HG02870 (cell line): ENCODE data around the gene ANKRD1.
"Not testable (repeated sequence)": the region's sequence is repeated elsewhere in the genome, so short reads cannot be mapped to it uniquely, and the experiment has no call there.

Source experiments
- ATAC-seq: cut with Tn5 transposase; IDR thresholded peaks from one replicate; pipeline ENCODE4 v1.9.1; 2021; ENCODE audit warnings: mild to moderate bottlenecking, moderate library complexity; ENCODE audit not compliant: unreplicated experiment

Gene ANKRD1

GRCh38 chr10:90920986-90921666 lies at the start of gene ANKRD1:
Gene ANKRD1 (minus strand): TSS chr10:90921087. CDS start chr10:90921027, 60 bp downstream.
- no peak for ATAC-seq

DNA sequence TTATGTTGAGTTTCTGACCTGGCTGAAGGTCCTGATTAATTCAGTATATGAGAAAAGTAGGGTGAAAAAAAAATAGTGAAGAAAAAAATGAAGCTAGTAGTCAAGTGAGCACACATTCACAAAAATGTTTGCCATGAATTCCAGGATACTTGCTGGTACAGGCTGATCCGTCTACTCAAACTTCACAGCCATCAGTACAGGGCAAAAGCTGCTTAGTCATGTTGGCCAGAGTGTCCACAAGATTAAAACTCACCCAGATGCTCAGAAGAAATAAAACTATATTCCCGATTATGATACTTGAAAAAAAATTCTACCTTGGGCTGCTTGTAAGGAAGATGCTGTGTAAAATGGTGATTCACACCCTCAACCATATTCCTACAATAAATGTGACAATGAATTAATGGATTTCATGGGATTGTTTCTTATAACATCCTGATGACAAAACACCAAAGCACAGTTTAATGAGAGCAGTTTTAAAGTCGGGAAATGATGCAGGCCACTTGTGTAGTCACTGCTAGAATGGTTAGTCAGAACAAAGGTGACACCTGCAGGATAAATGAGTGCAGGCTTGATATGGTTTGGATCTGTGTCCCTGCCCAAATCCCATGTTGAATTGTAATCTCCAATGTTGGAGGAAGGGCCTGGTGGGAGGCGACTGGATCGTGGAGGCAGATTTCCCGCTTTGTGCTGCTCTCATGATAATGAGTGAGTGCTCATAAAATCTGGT lies 49.2 kb upstream of the ANKRD1 start:
- ATAC-seq, result no peak

- ATAC-seq, result no peak
Observed at GRCh38 chr10:90969121-90969534, 48.2 kb upstream of the ANKRD1 start.

DNA sequence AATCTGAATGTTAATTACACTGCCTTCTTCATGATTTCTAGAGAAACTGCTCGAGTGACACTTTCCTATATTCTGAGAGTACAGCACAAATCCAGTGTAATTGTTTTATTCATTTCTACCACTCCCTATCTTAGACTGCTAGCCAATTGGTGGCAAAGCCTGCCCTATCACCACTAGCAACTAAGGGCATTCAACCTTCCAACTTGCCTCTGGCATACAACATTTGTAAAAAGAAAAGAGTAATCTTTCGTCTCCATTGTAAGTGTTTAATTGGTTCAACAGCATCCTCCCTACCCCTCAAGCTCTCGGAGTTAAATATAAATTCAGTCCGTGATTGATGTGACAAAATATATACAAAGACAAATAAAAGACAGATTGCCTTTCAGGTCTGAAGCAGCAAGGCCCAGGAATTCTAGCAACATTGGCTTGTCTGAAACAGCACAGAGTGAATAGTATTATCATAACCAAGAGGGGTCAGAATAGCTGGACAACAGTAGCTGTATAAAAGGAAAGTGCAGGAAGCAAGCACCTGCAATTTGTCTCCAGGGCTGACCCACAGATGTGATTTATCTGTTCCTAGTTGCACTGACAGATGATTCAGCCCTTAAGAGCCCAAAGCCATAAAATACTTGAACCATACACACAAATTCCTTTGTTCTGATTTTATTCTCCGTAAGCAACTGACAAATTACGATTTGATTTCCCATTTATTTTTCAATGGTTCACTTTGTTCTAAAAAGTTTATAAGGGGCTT lies 47.6 kb upstream of the ANKRD1 start:
- ATAC-seq, result no peak

DNA sequence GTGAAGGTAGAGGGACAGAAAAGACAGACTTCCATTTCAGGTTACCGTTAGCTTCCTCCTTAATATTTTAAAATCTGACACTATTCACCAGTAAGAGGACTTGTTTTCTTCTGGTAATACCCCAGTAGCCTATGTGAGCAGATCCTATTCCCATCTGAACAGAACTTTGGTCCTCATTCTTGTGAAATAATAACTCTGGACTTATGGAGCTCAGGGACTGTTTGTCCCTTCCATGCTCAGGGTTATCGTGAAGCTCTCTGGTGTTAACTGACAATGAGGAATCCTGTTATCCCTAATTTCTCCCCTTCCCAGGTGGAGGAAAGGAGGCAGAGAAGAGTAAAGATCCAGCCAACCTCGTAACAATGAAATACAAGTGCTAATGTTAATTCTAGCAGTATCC lies 47.0 kb upstream of the ANKRD1 start:
- ATAC-seq, result no peak

DNA sequence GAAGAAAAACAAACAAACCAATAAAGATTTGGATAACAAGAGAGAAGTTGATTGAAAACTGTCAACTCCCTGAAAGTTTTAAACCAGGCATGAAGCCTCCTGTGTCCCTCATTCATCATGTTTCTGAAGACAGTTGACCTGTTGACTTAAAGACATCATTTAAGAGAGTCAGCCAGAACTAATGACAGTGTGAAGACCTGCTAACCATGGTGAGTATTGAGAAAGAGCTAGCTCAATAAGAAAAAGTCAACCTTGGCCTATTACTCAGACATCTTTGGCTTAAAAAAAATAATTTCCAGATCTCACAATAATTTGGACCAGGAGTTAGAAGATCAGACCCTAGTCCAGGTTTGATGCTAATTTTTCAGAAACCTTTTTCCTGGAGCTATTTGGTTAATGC lies 45.3 kb upstream of the ANKRD1 start:
- no peak for ATAC-seq

DNA sequence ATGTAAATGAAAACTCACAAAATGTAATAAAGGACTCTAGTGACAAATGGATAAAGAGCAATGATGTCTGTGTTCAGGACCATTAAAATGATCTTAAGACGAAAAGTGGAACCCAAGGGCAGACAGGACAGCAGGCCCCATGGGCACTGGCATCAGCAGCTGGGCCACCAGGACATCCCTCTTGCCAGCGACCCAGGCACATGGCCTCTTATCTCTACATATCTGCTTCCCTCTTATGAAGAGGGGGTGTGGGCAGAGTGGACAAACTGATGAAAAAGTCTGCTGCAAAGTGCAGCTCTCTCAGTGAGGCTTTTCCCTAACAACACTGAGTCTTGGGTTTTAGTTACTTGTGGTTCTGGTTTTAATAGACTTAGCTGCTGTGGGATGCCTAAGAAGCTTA lies 44.8 kb upstream of the ANKRD1 start:
- ATAC-seq, result no peak

DNA sequence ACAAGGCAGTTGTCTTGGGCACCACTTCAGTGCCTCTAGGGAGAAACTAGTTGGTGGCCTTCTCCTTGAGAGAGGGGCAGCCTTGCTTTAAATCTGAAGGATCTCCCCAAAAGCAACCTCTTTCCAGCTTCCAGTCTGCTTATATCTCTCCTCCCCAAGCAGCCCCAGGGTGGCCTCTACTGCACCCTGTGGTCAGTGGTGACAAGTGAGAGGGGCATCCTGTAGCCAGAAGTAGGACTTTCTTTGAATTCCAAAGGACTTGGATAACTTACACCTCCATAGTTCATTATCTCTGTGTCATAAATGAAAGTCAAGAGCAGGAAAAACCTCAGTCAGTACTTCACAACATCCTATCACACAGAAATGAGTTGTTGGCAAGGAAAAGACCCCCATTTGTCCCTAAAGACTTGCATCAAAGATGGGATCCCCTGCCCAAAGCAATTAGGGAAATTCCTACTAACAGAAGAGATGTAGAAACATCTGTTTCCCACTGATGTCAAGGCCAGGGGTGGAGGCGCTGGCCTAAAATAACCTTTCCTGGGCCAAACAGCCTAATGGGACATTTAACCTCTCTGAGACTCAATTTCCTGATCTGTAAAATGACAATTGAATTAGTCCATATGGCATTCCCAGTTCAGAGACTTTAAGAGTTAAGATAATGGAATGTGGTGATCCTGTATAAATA lies 44.0 kb upstream of the ANKRD1 start:
- ATAC-seq, result no peak

DNA sequence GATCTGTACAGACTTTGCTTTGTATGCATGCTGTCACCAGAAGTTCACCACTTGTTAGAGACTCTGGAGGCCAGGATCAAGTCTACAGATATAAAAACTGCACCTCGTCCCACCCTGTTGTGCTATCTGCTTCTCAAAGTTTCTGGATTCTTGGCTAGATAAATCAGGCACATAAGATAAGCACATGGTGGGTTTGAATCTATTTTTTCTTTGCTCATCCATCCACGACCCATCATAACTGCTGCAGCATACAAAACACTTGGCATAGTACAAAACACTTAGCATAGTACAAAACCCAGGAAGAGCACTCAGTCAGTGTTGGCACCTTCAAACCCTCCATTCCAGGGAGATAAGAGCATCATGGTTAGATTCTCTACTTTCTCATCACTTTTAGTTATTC lies 42.4 kb upstream of the ANKRD1 start:
- ATAC-seq, result no peak

GRCh38 chr10:90960355-90960814 lies 39.5 kb upstream of the ANKRD1 start:
- ATAC-seq, result no peak

DNA sequence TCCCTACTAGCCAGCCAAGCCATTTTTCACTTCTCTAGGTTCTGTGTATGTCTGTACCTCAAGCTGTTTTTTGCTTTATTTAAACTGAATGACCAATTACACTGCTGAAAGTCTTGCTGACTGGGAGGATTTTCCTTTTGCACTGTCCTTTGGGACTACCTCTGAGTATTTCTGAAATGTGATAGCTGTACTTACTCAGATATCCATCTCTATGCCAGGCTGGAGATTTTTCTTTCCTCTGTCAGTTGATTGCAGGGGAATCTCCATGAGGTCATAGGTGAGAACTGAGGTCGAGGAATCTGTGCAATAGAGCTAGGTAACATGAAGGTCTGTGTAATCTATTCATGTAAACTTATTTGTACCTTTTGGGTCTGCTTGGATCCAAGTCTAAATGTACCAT lies 38.9 kb upstream of the ANKRD1 start:
- ATAC-seq, result no peak

GRCh38 chr10:90958781-90959180 lies 37.9 kb upstream of the ANKRD1 start:
- no peak for ATAC-seq

DNA sequence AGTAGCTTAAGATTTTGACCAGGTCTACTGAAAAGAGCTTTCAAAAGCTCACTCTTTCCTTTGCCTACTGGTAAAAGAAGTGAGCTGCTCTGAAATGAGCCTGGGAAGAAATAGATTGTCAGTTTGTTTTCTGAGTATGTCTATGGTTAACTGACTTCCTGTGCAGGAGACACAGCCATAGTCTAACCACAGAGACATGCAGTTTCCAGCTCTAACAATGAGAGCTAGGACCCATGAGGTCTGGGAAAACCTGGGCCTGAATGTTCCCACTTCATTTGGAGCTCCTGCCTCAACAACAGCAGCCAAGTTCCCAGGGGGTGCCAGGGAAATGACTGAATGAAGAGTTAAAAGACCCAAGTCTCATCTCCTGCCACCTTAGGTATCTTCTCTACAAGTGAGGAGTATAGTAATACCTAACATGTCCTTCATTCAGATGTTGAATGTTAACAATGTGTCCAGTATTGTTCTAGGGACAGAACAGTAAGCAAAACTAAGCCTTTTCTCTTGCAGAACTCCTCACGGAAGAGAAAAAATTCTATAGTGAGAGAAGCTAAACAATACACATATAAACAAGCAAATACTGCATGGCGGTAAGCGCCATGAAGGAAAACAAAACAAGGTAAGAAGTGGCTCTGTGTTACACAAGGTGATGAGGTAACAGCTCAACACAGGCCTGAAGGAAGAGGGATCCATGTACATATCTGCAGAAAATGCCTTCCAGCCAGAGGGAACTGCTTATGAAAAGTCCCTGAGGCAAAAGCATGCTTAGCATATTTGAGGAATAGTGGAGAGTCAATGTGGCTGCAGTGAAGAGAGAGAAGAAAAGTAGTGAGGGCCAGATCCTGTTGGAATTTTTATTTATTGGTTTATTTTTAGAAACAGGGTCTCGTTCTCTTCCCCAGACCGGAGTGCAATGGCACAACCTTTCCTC lies 26.4 kb upstream of the ANKRD1 start:
- ATAC-seq, result no peak

- no peak for ATAC-seq
Observed at GRCh38 chr10:90945491-90946070, 24.7 kb upstream of the ANKRD1 start.

GRCh38 chr10:90944749-90945148 lies 23.9 kb upstream of the ANKRD1 start:
- no peak for ATAC-seq

DNA sequence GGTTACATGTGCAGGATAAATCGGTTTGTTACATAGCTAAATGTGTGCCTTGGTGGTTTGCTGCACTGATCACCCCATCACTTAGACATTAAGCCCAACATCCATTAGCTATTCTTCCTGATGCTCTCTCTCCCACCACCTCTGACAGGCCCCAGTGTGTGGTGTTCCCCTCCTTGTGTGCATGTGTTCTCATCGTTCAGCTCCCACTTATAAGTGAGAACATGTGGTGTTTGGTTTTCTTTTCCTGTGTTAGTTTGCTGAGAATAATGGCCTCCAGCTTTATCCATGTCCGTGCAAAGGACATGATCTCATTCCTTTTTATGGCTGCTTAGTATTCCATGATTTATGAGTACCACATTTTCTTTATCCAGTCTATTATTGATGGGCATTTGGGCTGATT lies 22.1 kb upstream of the ANKRD1 start:
- ATAC-seq, result not testable (repeated sequence)

GRCh38 chr10:90939648-90940047 lies 18.8 kb upstream of the ANKRD1 start:
- ATAC-seq, result no peak

GRCh38 chr10:90939116-90939515 lies 18.2 kb upstream of the ANKRD1 start:
- ATAC-seq, result no peak

DNA sequence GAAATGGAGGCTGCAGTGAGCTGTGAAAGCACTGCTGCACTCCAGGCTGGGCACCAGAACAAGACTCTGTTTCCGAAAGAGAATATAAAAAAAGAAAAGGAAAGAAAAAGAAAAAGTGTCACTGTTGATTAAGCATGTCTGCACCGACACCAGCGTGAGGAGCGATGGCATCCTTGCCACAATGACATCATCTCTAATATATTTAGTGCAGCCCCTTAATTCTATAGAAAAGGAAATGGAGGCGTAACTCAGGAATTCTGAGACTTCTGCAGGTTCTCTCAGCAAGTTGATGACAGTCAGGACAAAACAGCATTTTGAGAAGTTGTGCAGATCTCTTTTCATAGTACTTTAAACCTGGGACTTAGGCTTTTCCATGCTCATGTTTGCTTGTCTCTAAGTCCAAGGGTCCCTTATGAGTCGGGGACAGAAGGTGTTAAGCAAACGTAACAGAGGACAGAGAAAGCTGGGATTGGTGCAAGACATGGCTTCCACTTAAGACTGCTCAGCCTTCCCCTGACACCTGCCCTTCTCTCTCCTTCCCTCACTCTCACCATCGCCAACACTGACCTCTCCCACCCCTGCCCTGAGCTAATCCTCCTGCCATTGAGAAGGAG lies 16.9 kb upstream of the ANKRD1 start:
- no peak for ATAC-seq
